Activated naive CD4-positive, alpha-beta T cell treated with anti-CD3 and anti-CD28 coated beads, Interleukin-2, amount 10 ng/mL, durations not matched to agents 7 days and 5 days (primary cell): ENCODE measurements around the gene KRT33B.
"Not testable (repeated sequence)": the region's sequence is repeated elsewhere in the genome, so short reads cannot be mapped to it uniquely, and the experiment has no call there.

Source experiments
- CTCF ChIA-PET: fragments of 350-600 bp; sonication (Branson Sonifier 250); formaldehyde crosslinking; loops from one replicate; lab custom pipeline; 2021; ENCODE audit warnings: antibody characterized with exemption; lab: Charles Lee
- DNase-seq: peaks from one replicate; pipeline ENCODE4 v3.0.0-alpha.2; 2020
- H3K27ac Mint-ChIP-seq: one replicate; pipeline ENCODE4 v1.8.0; 2021; ENCODE audit warnings: mild to moderate bottlenecking, moderate library complexity, mixed read lengths
- H3K27me3 Mint-ChIP-seq: one replicate; pipeline ENCODE4 v1.8.0; 2021; ENCODE audit warnings: mild to moderate bottlenecking, mixed read lengths
- H3K36me3 Mint-ChIP-seq: one replicate; pipeline ENCODE4 v1.8.0; 2021; ENCODE audit warnings: mixed read lengths
- H3K4me1 Mint-ChIP-seq: one replicate; pipeline ENCODE4 v1.8.0; 2021; ENCODE audit warnings: mixed read lengths
- H3K4me3 Mint-ChIP-seq: one replicate; pipeline ENCODE4 v1.8.0; 2021; ENCODE audit warnings: mild to moderate bottlenecking, moderate library complexity, mixed read lengths
- H3K9me3 Mint-ChIP-seq: one replicate; pipeline ENCODE4 v1.8.0; 2021; ENCODE audit warnings: mixed read lengths

KRT33B gene

GRCh38 chr17:41383690-41384089 lies 14.1 kb upstream of the KRT33B start:
- peaks cover 1% of the 10 kb centered on the region for H3K36me3 Mint-ChIP-seq
- CTCF ChIA-PET, result no interaction called here

GRCh38 chr17:41382394-41382793 lies 12.8 kb upstream of the KRT33B start:
- Mint-ChIP-seq H3K27me3 (peaks cover 8% of the 10 kb centered on the region), H3K4me3 (no peak overlapping the region), H3K9me3 (peaks cover 9% of the 10 kb centered on the region), H3K4me1 (peaks cover 2% of the 10 kb centered on the region), H3K36me3 (no peaks in the 10 kb centered on the region), H3K27ac (no peak overlapping the region)
- DNase-seq, result no peak
- CTCF ChIA-PET, result no interaction called here

More at GRCh38 chr17:41383690-41384089, 14.1 kb upstream of the KRT33B start:
- no peak overlapping the region for H3K27ac Mint-ChIP-seq
- no peak for DNase-seq
- peaks cover 11% of the 10 kb centered on the region for H3K9me3 Mint-ChIP-seq
- no peak overlapping the region for H3K4me3 Mint-ChIP-seq
- no peaks in the 10 kb centered on the region for H3K4me1 Mint-ChIP-seq
- peaks cover 12% of the 10 kb centered on the region for H3K27me3 Mint-ChIP-seq

- H3K27me3 Mint-ChIP-seq, H3K36me3 Mint-ChIP-seq, H3K9me3 Mint-ChIP-seq, H3K27ac Mint-ChIP-seq, H3K4me1 Mint-ChIP-seq, DNase-seq, CTCF ChIA-PET, H3K4me3 Mint-ChIP-seq: not testable (repeated sequence)
Observed at GRCh38 chr17:41381943-41382342, 12.3 kb upstream of the KRT33B start, which contains the start of gene KRT34. Gene KRT34 (minus strand): TSS chr17:41382306. CDS start chr17:41382246, 60 bp downstream.

- H3K4me3 Mint-ChIP-seq, CTCF ChIA-PET, DNase-seq, H3K27ac Mint-ChIP-seq, H3K4me1 Mint-ChIP-seq, H3K36me3 Mint-ChIP-seq, H3K9me3 Mint-ChIP-seq, H3K27me3 Mint-ChIP-seq: not testable (repeated sequence)
Observed at GRCh38 chr17:41380091-41380490, 10.5 kb upstream of the KRT33B start.

GRCh38 chr17:41377546-41377945 lies 7.9 kb upstream of the KRT33B start:
- CTCF ChIA-PET, result no interaction called here
- Mint-ChIP-seq H3K36me3 (no peaks in the 10 kb centered on the region), H3K27ac (no peak overlapping the region), H3K27me3 (peaks cover 6% of the 10 kb centered on the region), H3K9me3 (no peaks in the 10 kb centered on the region), H3K4me1 (peaks cover 2% of the 10 kb centered on the region), H3K4me3 (no peak overlapping the region)
- DNase-seq, result no peak

- no peaks in the 10 kb centered on the region for H3K9me3 Mint-ChIP-seq
- H3K4me3 Mint-ChIP-seq, result no peak overlapping the region
- no peaks in the 10 kb centered on the region for H3K36me3 Mint-ChIP-seq
- no peaks in the 10 kb centered on the region for H3K4me1 Mint-ChIP-seq
- no peak overlapping the region for H3K27ac Mint-ChIP-seq
- no peak for DNase-seq
- H3K27me3 Mint-ChIP-seq, result no peaks in the 10 kb centered on the region
- CTCF ChIA-PET, result no interaction called here
Observed at GRCh38 chr17:41369023-41369422, 590 bp downstream of the KRT33B start.

- Mint-ChIP-seq H3K36me3 (no peaks in the 10 kb centered on the region), H3K27ac (no peak overlapping the region), H3K27me3 (no peaks in the 10 kb centered on the region), H3K4me1 (no peaks in the 10 kb centered on the region), H3K9me3 (no peaks in the 10 kb centered on the region), H3K4me3 (no peak overlapping the region)
- DNase-seq, result no peak
- CTCF ChIA-PET, result no interaction called here
Observed at GRCh38 chr17:41367426-41368075, 2.1 kb downstream of the KRT33B start.

GRCh38 chr17:41366070-41366469 lies 3.5 kb downstream of the KRT33B start:
- H3K9me3 Mint-ChIP-seq, result no peaks in the 10 kb centered on the region
- no peak for DNase-seq
- no peak overlapping the region for H3K27ac Mint-ChIP-seq
- CTCF ChIA-PET, result no interaction called here
- no peaks in the 10 kb centered on the region for H3K4me1 Mint-ChIP-seq
- H3K27me3 Mint-ChIP-seq, result no peaks in the 10 kb centered on the region
- H3K36me3 Mint-ChIP-seq, result no peaks in the 10 kb centered on the region
- no peak overlapping the region for H3K4me3 Mint-ChIP-seq

- Mint-ChIP-seq H3K4me1 (no peaks in the 10 kb centered on the region), H3K4me3 (no peak overlapping the region), H3K36me3 (no peaks in the 10 kb centered on the region), H3K27ac (no peak overlapping the region), H3K9me3 (no peaks in the 10 kb centered on the region), H3K27me3 (no peaks in the 10 kb centered on the region)
- no peak for DNase-seq
- CTCF ChIA-PET, result no interaction called here
Observed at GRCh38 chr17:41363881-41364280, 5.7 kb downstream of the KRT33B start.

GRCh38 chr17:41360296-41360995 lies 9.2 kb downstream of the KRT33B start:
- no peak for DNase-seq
- H3K27ac Mint-ChIP-seq, result no peak overlapping the region

GRCh38 chr17:41354536-41354935 lies 15.1 kb downstream of the KRT33B start:
- Mint-ChIP-seq H3K27ac (no peak overlapping the region), H3K27me3 (peaks cover 25% of the 10 kb centered on the region), H3K4me3 (no peak overlapping the region), H3K9me3 (no peaks in the 10 kb centered on the region), H3K36me3 (no peaks in the 10 kb centered on the region), H3K4me1 (peaks cover 5% of the 10 kb centered on the region)
- DNase-seq, result no peak
- CTCF ChIA-PET, result no interaction called here

More at GRCh38 chr17:41360296-41360995, 9.2 kb downstream of the KRT33B start:
- Mint-ChIP-seq H3K27me3 (peaks cover 8% of the 10 kb centered on the region), H3K4me1 (no peaks in the 10 kb centered on the region), H3K36me3 (no peaks in the 10 kb centered on the region), H3K4me3 (no peak overlapping the region), H3K9me3 (no peaks in the 10 kb centered on the region)
- CTCF ChIA-PET, result no interaction called here

- H3K36me3 Mint-ChIP-seq, result no peaks in the 10 kb centered on the region
Observed at GRCh38 chr17:41352597-41353366, 16.8 kb downstream of the KRT33B start.

GRCh38 chr17:41351177-41351576 lies 18.4 kb downstream of the KRT33B start:
- Mint-ChIP-seq H3K27ac (no peak overlapping the region), H3K4me1 (peaks cover 5% of the 10 kb centered on the region), H3K27me3 (peaks cover 18% of the 10 kb centered on the region), H3K4me3 (no peak overlapping the region), H3K36me3 (no peaks in the 10 kb centered on the region), H3K9me3 (no peaks in the 10 kb centered on the region)
- CTCF ChIA-PET, result no interaction called here
- no peak for DNase-seq

More at GRCh38 chr17:41352597-41353366, 16.8 kb downstream of the KRT33B start:
- Mint-ChIP-seq H3K4me1 (peaks cover 5% of the 10 kb centered on the region), H3K4me3 (no peak overlapping the region), H3K27ac (no peak overlapping the region), H3K27me3 (peaks cover 25% of the 10 kb centered on the region), H3K9me3 (no peaks in the 10 kb centered on the region)
- DNase-seq, result no peak
- CTCF ChIA-PET, result interaction anchor here (0.5 kb wide), 1 partner anchor 361 kb away, joined by 4 read pairs; no protein-coding TSS in a partner anchor

GRCh38 chr17:41350381-41350878 lies 19.2 kb downstream of the KRT33B start, which contains the start of gene KRT33A:
Gene KRT33A (minus strand): TSS chr17:41350828. CDS start chr17:41350767, 61 bp downstream.
- H3K27me3 Mint-ChIP-seq, result peaks cover 21% of the 10 kb centered on the region
- H3K4me3 Mint-ChIP-seq, H3K36me3 Mint-ChIP-seq, DNase-seq, H3K4me1 Mint-ChIP-seq, CTCF ChIA-PET, H3K27ac Mint-ChIP-seq, H3K9me3 Mint-ChIP-seq: not testable (repeated sequence)
